Esophagus squamous epithelium (tissue), 5 donors: ENCODE data around the gene THBS3. TPM values are rescaled to one million over a fixed set of nuclear protein-coding genes. Genes with fewer than 3 reads are reported as not detected.

Source experiments
- DNase-seq: peaks from one replicate; lab custom pipeline; 2025; lab: John Stamatoyannopoulos, UW
- H3K27ac ChIP-seq, 4 donors: fragments of 200-600 bp; sonication (generic); one replicate each; pipeline ENCODE4 v1.5.1; 2016 to 2019; ENCODE audit warnings: mild to moderate bottlenecking in 1 of 4
- H3K27me3 ChIP-seq, 4 donors: fragments of 200-600 bp; sonication (generic); 1 replicate in 3 of 4; 2 replicates in 1 of 4; pipeline versions ENCODE4 v1.5.1 to v1.6.0; 2017 to 2021; ENCODE audit warnings: antibody characterized with exemption in 1 of 4
- H3K36me3 ChIP-seq, 3 donors: fragments of 200-600 bp; sonication (generic); one replicate each; pipeline ENCODE4 v1.5.1; 2016 to 2019
- H3K4me1 ChIP-seq, 3 donors: fragments of 200-600 bp; sonication (generic); one replicate each; pipeline ENCODE4 v1.5.1; 2017 to 2019
- H3K4me3 ChIP-seq, 4 donors: fragments of 200-600 bp; sonication (generic); 1 replicate in 3 of 4; 2 replicates in 1 of 4; pipeline ENCODE4 v1.5.1; 2016 to 2019; ENCODE audit warnings: mild to moderate bottlenecking in 2 of 4, moderate library complexity in 1 of 4
- H3K9me3 ChIP-seq, 3 donors: fragments of 200-600 bp; sonication (generic); one replicate each; pipeline ENCODE4 v1.5.1; 2016 to 2019
- CTCF ChIP-seq, 6 experiments: fragments of 450-650 bp in 4 of 6; fragments of 200-600 bp in 2 of 6; sonication (generic) in 2 of 6; IDR thresholded peaks; one replicate each; pipeline ENCODE4 v1.5.1; 2016 to 2019; ENCODE audit warnings: antibody characterized with exemption in 6 of 6, mild to moderate bottlenecking in 4 of 6, moderate library complexity in 4 of 6
- POLR2A ChIP-seq, 4 donors: fragments of 450-650 bp; IDR thresholded peaks; one replicate each; pipeline ENCODE4 v1.6.1; 2017; ENCODE audit warnings: antibody characterized with exemption in 4 of 4, mild to moderate bottlenecking in 4 of 4, moderate library complexity in 3 of 4
- WGBS, 2 donors: methylation state at CpG; one replicate each; pipeline ENCODE4 v1.1.5; 2018; 5-methylcytosine and 5-hydroxymethylcytosine counted together
- intact Hi-C: fragments of 100-400 bp; cut with DNase I; formaldehyde crosslinking; loops from one replicate; pipeline ENCODE4 v1.15.0; 2022
- total RNA-seq, 4 donors: library from RNA; depleted of rRNA; stranded (reverse); fragments of >200 nt; gene quantifications; one replicate each; pipeline ENCODE4 v1.1.0, GENCODE V29; 2016
- donor health status: DM: yes; HTN: yes; CAD: no.

Gene THBS3
- total RNA-seq, 4 donors from 2014 or later, result 8.7 to 18.5 (median 11.1) TPM

GRCh38 chr1:155205035-155205434, 2.7 kb downstream of the THBS3 start:
- WGBS, 2 donors, result 88% methylated on average over 11 to 12 of the region's 14 CpGs
- Histone ChIP-seq H3K27ac (no peak overlapping the region), H3K4me3 (no peak overlapping the region), H3K9me3 (no peaks in the 10 kb centered on the region), H3K27me3 (no peaks in the 10 kb centered on the region), H3K4me1 (peaks cover 21 to 36% (median 26%) of the 10 kb centered on the region in 3 donors), H3K36me3 (peaks cover 0 to 20% (median 0%) of the 10 kb centered on the region in 3 donors)
- intact Hi-C loops, result loop anchor here (5.0 kb wide), 1 partner anchor 37 kb away; a partner anchor contains a TSS
- no peak for TF ChIP-seq POLR2A (IDR thresholded peaks at IDR 0.05)
- no peak for TF ChIP-seq CTCF (IDR thresholded peaks at IDR 0.05)
- DNase-seq, result no peak

DNA sequence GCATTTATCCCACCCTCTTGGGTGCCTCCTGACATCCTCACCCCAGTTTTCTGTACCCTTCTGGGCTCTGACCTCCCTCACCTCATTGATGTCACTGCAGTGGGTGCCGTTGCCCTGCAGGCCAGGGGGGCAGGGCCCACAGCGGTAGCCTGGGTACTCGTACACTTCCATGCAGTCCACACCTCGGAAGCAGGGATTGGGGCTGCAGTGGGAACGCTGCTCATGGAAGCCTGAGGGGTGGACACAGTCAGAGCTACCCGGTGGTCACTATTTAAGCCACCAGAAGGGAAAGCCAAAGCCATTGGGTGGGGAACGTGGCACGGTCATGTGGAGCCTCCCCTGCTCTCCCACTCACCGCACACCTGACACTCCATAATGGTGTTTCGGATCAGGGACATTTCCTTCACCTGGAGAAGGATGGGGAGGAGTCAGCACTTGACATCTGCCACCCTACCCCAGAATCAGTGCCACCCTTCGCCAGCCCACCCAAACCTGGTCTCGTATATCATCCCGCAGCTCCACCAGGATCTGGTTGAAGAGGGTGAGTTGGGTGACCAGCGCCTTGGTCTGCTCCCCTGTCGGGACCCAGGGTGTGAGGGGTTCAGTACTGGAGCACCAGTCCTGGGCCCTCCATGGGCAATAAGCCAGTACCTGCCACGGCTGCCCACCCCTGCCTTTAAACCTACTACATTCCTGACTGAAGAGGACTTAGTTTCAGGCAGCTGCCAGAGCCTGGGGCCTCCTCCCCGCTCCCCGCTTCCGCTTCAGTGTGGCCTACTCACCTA, 4.8 kb downstream of the THBS3 start:
- intact Hi-C loops, result no loop called here
- no peaks in the 10 kb centered on the region for H3K9me3 ChIP-seq
- no peak for TF ChIP-seq CTCF (IDR thresholded peaks at IDR 0.05)
- TF ChIP-seq POLR2A (IDR thresholded peaks at IDR 0.05), result no peak
- H3K27ac ChIP-seq, result no peak overlapping the region
- peaks cover 0 to 39% (median 0%) of the 10 kb centered on the region in 3 donors for H3K36me3 ChIP-seq
- DNase-seq, result no peak
- H3K27me3 ChIP-seq, result no peaks in the 10 kb centered on the region
- peaks cover 14 to 18% (median 16%) of the 10 kb centered on the region in 3 donors for H3K4me1 ChIP-seq
- WGBS, 2 donors, result 72 to 90% methylated on average over 7 to 10 of the region's 19 CpGs
- H3K4me3 ChIP-seq, result no peak overlapping the region

GRCh38 chr1:155202198-155202597, 5.5 kb downstream of the THBS3 start:
- 79 to 95% methylated on average over 3 to 4 of the region's 7 CpGs for WGBS, 2 donors
- no peak overlapping the region for H3K27ac ChIP-seq
- TF ChIP-seq CTCF (IDR thresholded peaks at IDR 0.05), result no peak
- no peak for TF ChIP-seq POLR2A (IDR thresholded peaks at IDR 0.05)

DNA sequence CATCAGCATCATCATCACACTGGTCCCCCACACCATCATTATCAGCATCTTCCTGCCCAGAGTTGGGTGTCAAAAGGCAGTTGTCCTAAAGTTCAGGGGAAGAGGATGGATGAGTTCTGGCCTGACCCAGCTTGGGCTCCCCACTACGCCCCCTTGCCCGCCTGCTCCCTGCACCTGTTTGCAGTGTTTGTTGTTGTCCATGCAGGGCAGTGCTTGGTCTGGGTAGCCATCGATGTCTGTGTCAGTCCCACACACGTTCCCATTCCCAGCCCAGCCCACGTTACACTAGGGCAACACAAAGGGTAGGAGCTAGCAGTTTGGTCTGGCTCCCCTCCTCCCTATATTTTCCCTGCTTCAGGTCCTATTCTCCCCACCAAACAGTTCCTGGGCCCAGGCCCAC, 6.8 kb downstream of the THBS3 start:
- H3K27ac ChIP-seq, result no peak overlapping the region
- H3K4me3 ChIP-seq, result no peak overlapping the region
- TF ChIP-seq POLR2A (IDR thresholded peaks at IDR 0.05) (no peak), CTCF (IDR thresholded peaks at IDR 0.05) (no peak)
- peaks cover 0 to 6% (median 0%) of the 10 kb centered on the region in 3 donors for H3K4me1 ChIP-seq
- H3K27me3 ChIP-seq, result no peaks in the 10 kb centered on the region
- intact Hi-C loops, result no loop called here
- WGBS, 2 donors, result 90 to 95% methylated on average over 5 of the region's 5 CpGs
- peaks cover 0 to 55% (median 0%) of the 10 kb centered on the region in 3 donors for H3K36me3 ChIP-seq
- H3K9me3 ChIP-seq, result no peaks in the 10 kb centered on the region
- DNase-seq, result no peak

More at GRCh38 chr1:155202198-155202597, 5.5 kb downstream of the THBS3 start:
- intact Hi-C loops, result no loop called here
- DNase-seq, result no peak
- no peaks in the 10 kb centered on the region for H3K27me3 ChIP-seq
- no peaks in the 10 kb centered on the region for H3K9me3 ChIP-seq
- H3K4me1 ChIP-seq, result peaks cover 6 to 11% (median 9%) of the 10 kb centered on the region in 3 donors
- H3K36me3 ChIP-seq, result peaks cover 0 to 46% (median 0%) of the 10 kb centered on the region in 3 donors
- no peak overlapping the region for H3K4me3 ChIP-seq

GRCh38 chr1:155199792-155200191, 7.9 kb downstream of the THBS3 start:
- intact Hi-C loops, result no loop called here
- no peak for DNase-seq
- Histone ChIP-seq H3K27ac (no peak overlapping the region), H3K27me3 (no peaks in the 10 kb centered on the region), H3K4me1 (peaks cover 7 to 17% (median 8%) of the 10 kb centered on the region in 3 donors), H3K36me3 (peaks cover 0 to 52% (median 0%) of the 10 kb centered on the region in 3 donors), H3K9me3 (no peaks in the 10 kb centered on the region), H3K4me3 (no peak overlapping the region)
- 74 to 89% methylated on average over 4 of the region's 4 CpGs for WGBS, 2 donors
- TF ChIP-seq POLR2A (IDR thresholded peaks at IDR 0.05), result no peak
- no peak for TF ChIP-seq CTCF (IDR thresholded peaks at IDR 0.05)
